ENCODE results near the gene SLC25A4.

DNA sequence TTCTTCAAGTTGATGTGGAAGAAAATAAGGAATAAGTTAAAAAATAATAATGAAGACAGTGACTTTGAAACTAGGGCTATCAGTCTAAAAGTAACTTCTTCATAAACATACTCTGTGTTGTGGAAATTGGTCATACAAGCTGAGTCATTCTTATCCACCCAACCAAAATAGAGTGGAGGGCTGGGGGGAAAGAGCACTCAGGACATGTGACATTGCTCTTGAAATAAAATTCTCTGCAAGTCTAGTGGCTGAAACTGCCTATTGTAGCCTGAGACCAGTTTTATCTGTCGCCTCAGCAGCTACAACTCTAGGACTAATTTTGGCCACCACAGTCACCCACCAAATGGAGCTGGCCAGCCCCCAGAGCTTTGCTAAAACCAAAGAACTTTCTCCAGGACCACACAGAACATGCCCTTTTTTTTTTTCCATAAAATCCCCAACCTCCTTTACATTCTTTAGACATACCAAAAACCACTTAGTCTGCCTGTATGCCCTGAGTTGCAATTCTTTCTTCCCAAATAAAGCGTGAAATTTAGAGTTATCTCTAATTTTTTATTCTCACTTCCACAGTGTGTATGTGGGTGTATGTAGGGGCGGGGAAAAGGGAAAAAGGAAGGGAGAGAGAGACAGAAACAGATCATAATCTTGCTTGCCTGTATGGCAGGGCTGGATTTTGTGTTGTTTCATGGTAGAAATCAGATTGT is 23.0 kb upstream of the SLC25A4 start:
- TF ChIP-seq POLR2A (IDR thresholded peaks at IDR 0.05; ENCODE audit: low read depth, low read length) (no peak), TAF1 (IDR thresholded peaks at IDR 0.05; ENCODE audit: borderline replicate concordance, low read depth, low read length) (no peak), POLR2AphosphoS5 (IDR thresholded peaks at IDR 0.05; ENCODE audit: low read depth, low read length) (no peak)

All from GM12892 (cell line).